Activated T-helper 1 cell treated with anti-CD3 and anti-CD28 coated beads, Interleukin-2, amount 50 U/mL, for 16 hours (primary cell): ENCODE data around the gene LDB2.

Source experiments
- DNase-seq, 2 donors: peaks; one replicate each; pipeline ENCODE4 v3.0.0-alpha.2; 2020; ENCODE audit warnings: low read depth in 1 of 2, low spot score in 1 of 2

The LDB2 gene

DNA sequence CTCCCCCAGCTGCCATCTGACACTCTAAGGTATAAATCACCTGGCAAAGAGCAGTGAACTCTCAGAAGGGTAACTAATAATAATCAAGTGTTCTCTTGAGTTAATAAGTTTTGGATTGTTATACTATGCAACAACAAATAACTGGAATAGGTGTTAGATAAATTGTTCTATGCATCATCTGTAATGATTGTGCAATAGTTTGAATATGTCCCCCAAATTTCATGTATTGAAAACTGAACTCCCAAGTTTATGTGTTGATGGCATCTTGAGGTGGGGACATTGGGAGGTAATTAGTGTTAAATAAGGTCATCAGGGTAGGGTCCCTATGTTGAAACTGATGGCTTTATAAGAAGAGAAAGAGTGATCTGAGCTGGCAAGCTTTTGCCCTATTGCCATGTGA lies 399.5 kb downstream of the LDB2 start:
- DNase-seq = no peak

DNA sequence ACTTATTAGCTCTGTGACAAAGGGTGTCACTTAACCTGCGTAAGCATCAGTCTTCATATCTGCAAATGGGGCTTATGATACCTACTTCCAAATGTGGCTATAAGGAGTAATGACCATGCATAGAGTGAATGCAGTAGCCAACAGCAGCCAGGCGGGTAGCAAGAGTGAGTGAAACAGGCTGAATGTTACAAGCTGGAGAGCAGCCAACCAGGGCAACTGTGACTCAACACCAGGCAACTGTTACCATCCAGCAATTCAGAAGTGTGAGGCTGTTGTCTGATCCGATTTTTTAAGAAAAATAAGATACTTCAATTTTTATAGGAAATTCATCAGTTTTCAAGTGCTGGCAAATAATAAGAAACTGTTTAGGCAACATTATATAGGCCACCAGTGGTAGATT lies 401.9 kb downstream of the LDB2 start:
- DNase-seq = no peak

DNA sequence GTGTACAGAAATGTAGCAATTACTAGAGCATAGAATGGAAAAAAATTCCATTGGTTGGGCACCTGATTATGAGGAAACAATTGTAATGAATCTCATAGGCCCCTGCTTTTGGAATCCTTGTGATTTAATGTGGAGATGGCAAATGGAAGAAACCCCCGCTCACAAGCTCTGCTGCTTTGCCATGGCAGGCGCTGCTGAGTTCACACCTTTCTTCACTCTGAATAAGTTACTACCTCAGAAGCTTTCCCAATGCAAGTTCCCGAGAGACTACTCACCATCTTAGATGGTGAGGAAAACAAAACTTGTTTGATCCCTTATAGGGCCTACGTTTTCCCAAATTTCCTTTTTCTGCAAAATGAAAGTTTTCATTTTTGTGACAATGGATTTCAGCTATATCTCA lies 405.6 kb downstream of the LDB2 start:
- no peak for DNase-seq

DNA sequence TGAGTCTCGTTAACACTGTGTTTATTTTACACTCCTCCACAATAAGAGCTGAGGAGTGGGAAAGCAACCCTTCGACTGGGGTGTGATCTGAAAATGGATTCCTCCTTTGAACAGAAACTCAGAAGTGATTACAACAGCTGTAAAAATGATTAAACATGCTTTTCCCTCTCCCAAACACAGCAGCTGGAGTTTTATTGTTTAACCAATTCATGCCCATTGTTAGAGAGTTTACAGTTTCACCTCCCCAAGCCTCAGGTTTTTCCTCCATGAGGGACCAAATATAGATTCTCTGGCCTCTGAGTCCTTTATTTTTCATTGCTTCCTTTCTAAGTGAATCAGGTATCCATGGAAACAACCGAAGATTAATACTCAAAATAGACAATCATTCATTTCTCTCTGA lies 409.2 kb downstream of the LDB2 start:
- DNase-seq = no peak

DNA sequence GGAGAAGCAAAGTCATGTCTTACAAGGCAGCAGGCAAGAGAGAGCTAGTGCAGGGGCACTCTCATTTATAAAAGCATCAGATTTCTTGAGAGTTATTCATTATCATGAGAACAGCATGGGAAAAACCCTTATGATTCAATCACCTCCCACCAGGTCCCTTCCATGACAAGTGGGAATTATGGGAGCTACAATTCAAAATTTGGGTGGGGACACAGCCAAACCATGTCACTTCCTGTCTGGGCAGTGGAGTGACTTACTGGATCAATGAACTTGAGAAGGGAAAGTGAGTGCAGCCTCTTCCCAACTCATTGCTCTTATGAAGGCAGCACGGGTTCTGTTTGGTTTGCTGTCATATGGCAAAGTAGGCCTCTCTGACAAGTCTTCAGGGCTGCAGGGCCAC lies 410.4 kb downstream of the LDB2 start:
- DNase-seq = no peak

DNA sequence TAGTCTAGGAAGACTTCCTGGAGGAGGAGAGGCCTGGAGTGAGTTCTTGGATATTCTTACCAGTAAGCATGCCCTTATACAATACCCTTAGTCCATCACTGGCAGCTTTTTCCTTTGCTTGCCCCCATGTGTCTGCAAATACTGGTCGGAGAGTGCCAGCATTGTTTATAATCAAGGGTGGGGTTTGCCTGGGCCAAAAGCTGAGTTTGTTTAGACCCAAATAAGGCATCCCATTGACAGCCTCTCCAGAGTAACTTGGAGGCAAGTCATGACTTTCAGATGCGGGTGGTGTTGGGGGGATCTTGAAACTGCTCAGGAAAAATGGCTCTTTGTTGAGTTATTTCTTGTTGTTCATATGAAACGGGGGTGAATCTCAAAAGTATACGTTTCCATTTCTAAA lies 413.7 kb downstream of the LDB2 start:
- no peak for DNase-seq

DNA sequence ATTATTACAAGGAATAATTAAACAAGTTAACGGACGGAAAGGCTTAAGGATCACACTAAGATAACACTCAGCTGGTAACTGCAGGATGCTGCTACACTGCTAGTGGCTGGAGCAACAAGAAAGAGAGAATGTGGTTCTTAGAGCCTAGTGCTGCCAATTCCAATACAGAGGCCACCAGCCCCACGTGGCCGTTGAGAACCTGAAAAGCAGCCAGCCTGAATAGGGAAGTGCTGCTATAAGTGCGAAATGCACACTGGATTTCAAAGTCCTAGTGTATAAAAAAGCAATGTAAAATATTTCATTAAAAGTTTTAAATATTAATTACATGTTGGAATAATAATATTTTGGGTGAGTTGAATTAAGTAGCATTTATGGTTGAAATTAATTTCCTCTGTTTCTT lies 414.9 kb downstream of the LDB2 start:
- no peak for DNase-seq

DNA sequence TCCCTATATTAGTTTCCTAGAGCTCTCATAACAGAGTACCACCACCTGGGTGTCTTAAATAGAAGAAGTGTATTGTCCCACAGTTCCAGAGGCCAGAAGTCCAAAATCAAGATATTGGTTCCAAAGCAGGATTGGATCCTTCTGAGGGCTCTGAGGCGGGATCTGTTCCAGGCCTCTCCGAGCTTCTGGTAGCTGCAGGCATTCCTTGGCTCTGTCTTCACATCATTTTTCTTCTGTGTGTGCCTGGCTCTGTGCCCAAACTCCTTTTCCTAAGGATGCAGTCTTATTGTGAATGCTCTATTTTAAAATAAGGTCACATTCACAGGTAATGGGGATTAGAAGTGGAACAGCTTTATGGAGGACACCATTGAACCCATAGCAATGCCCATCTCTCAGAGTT lies 418.4 kb downstream of the LDB2 start:
- DNase-seq = no peak

DNA sequence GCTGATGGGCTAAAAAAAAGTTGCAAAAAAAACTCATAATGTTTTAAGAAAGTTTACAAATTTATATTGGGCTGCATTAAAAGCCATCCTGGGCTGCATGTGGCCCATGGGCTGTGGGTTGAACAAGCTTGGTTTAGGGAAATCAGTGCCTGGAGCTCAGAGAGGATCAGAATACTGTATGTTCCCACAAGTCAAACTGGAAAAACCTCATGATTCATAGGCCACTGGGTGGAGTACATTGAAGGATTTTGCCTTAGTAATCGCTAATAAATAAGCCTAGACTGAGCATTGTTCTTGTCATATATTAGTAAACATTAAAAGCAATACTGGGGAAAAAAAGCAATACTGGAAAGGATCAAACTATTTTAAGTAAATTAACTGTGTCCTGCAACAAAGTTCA lies 425.9 kb downstream of the LDB2 start:
- DNase-seq = no peak

DNA sequence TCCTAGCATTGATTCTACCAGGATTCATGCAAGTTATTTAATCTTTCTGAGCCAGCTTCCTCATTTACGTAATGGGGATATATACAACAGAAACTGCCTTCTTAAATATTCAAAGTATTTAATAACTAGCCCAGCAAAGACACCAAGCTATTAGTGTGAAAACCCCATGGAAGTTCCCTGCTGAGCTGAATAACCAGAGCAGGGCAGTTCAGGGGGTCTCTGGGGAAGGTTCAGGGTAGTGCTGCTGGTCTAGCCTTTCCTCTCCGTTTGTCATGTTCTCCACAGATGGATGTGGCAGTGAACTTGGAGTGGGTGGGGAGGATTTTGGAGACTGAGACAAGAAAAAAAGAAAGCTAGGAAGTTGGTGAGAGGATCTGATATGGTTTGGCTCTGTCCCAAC lies 431.4 kb downstream of the LDB2 start:
- no peak for DNase-seq

DNA sequence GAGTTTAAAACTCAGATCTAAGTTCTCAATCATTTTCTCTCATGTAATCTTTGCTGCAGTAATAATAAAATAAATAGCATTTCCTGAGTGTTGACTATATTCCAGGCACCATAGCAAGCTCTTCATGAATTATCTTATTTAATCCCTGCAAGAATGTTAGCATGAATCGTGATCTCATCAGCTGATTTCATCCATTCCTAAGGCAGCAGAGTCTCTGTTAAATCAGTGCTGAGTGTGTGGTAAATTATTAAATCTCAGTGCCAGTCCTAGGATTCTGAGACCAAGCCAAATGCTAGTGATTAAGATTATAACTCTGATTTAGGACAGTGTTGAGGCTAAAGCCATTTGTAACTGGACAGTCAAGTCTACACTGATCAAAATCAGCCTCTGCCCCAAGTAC lies 431.9 kb downstream of the LDB2 start:
- DNase-seq = no peak

DNA sequence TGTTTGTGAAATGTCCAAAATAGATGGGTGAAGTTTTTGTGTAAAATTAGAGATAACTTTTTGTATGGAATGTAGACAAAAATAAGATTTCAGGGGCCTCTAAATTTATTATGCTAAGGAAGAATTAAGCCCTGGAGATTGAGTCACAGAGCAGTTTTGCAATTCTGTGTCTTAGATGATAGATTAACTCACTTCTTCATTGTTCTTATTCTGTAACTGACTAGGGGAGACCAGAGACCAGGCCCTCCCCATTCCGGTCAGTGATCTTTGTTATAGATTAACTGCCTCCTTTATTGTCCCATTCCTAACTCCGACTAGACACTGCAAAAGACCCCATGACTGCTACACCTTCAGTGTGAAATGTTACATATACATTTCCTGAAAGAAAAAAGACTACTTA lies 433.8 kb downstream of the LDB2 start:
- no peak for DNase-seq

DNA sequence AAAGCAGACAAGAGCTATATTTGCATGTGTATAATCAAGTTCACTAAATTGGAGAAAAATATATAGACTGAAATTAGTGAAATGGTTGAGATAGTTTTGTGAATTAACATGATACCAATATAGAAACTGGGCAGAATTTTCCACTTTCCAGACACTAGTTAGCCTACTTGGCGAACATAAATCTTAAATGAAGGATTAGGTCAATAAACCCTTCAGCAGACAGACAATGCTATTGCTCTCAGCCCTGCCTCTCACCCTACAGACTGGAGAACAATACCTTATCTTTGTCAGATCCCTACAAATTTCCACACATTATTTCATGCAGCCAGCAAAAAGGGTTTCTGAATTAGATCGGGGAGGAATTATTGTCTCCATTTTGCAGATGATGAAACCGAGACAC lies 435.8 kb downstream of the LDB2 start:
- no peak for DNase-seq

DNA sequence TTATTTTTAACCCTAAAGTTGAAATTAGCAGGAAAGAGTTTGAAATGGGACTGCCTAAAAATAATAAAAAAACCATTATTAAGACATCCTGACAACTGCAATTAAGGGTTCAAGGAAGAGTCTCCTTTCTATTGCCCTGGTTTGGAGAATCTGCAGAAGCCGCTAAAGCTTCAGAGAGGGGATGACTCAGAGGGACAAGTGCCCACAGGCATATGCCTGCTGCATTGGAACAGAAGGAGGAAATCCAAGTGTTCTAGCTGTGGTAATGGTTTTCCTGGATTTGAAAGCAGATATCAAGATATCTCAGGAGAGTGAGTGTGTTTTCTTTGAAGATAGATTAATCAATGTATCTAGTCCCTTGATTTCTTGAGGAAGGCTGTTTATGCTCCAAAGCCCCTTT lies 437.1 kb downstream of the LDB2 start:
- no peak for DNase-seq

DNA sequence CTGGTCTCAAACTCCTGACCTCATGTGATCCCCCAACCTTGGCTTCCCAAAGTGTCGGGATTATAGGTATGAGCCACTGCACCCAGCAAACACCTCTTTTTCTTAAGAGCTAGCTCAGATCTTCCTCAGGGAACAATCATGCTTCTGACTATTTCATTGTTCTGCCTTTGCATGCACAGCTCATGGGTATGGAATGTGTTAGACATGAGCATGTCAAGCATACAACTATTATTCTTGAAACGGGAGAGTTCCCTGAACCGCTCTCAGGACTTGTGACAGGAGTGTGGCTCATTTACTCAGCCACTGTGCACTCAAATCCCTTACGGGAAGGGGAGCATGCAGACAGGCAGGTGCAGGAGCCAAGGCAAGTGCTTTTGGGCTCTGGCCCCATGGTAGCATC lies 440.5 kb downstream of the LDB2 start:
- no peak for DNase-seq
